WERI-Rb-1 (cell line): ENCODE data around the gene SDR42E2.
"Not testable (repeated sequence)": the region's sequence is repeated elsewhere in the genome, so short reads cannot be mapped to it uniquely, and the experiment has no call there.

ENCODE experiments used
- DNase-seq: peaks from one replicate; pipeline ENCODE4 v3.0.0-alpha.2; 2020
- H3K27ac ChIP-seq: fragments of 250-450 bp; sonication (Bioruptor Pico); 2 replicates; pipeline ENCODE4 v1.5.1; 2020; ENCODE audit warnings: mild to moderate bottlenecking, moderate library complexity
- H3K27me3 ChIP-seq: fragments of 250-450 bp; sonication (Bioruptor Pico); 2 replicates; pipeline ENCODE4 v1.5.1; 2021; ENCODE audit warnings: mild to moderate bottlenecking, low read depth, moderate library complexity; ENCODE audit not compliant: insufficient read depth, severe bottlenecking
- H3K36me3 ChIP-seq: fragments of 250-450 bp; sonication (Bioruptor Pico); 2 replicates; pipeline ENCODE4 v1.5.1; 2020; ENCODE audit warnings: mild to moderate bottlenecking, moderate library complexity
- H3K4me3 ChIP-seq: 2 replicates; pipeline ENCODE4 v1.5.1; 2011; ENCODE audit warnings: low read depth, mild to moderate bottlenecking, control low read depth, low read length
- H3K9me3 ChIP-seq: fragments of 250-450 bp; sonication (Bioruptor Pico); 2 replicates; pipeline ENCODE4 v1.5.1; 2021; ENCODE audit warnings: mild to moderate bottlenecking, moderate library complexity; ENCODE audit not compliant: severe bottlenecking
- CTCF ChIP-seq: IDR thresholded peaks from 2 replicates; pipeline ENCODE4 v1.5.1; 2011; ENCODE audit warnings: low read depth, mild to moderate bottlenecking, control low read depth, inconsistent platforms, low read length

Gene SDR42E2

GRCh38 chr16:22194707-22195444, 32.6 kb downstream of the SDR42E2 start:
- H3K27me3 ChIP-seq = no peaks in the 10 kb centered on the region
- DNase-seq = no peak
- no peaks in the 10 kb centered on the region; the same call in 1 of the 2 replicates for H3K36me3 ChIP-seq
- no peak overlapping the region for H3K4me3 ChIP-seq
- no peak overlapping the region for H3K27ac ChIP-seq
- no peaks in the 10 kb centered on the region for H3K9me3 ChIP-seq
- TF ChIP-seq CTCF = no peak

DNA sequence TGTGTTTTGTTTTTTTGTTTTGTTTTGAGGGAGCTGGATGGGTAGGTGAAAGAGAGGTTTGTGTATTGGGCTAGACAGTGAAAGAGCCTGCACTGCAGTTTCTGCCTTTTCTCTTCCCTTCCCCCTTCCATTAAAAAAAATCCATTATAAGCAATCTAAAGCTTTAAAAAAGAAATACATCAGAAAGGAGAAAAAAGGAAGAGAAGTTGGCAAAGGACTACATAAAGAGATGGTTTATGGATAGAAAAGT, 33.1 kb downstream of the SDR42E2 start:
- Histone ChIP-seq H3K27ac (no peak overlapping the region), H3K36me3 (no peaks in the 10 kb centered on the region), H3K4me3 (no peak overlapping the region), H3K27me3 (no peaks in the 10 kb centered on the region), H3K9me3 (no peaks in the 10 kb centered on the region)
- no peak for TF ChIP-seq CTCF
- no peak for DNase-seq

DNA sequence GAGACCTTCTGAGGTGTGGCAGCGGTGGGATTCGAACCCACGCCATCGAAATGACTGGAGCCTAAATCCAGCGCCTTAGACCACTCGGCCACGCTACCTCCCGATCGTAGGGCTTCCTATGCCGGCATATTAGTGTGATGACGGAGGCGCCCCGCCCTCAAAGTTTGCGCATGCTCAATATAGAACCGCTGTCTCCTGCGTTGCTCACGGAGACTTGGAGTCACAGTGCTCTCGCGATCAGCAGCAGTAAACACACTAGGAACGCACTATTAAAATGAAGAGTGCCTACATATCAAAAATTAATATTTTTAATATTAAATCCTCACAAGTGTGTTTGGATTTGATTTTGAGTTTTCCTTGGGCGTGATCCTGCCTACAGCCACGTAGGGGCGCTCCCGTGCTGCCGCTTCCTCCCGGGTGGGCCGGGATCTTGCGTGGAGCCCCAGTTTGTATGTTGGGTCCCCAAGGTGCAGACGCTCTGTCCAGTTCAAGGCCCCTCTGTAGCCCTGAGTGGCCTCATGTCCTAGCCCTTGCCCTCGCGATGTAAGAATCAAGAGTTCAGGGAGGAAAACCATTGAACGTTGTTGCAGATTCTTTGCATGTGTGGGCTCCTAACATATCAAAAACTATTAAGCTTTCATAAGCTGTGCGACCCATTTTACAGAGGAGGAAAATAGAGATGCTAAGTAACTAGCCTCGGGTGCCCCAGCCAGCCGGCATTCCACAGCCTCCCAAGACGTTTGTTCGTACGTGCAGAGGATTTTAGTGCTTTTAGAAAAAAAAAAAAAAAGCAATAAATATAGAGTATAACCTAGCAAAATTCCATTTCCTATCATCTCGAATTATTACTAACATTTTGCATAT, 33.6 kb downstream of the SDR42E2 start:
- Histone ChIP-seq H3K36me3 (no peaks in the 10 kb centered on the region), H3K27me3 (no peaks in the 10 kb centered on the region), H3K4me3 (peak overlapping the region; percentile 60), H3K27ac (peak overlapping the region; percentile 69), H3K9me3 (no peaks in the 10 kb centered on the region)
- peak; percentile 81 for TF ChIP-seq CTCF
- DNase-seq = peak; percentile 84

DNA sequence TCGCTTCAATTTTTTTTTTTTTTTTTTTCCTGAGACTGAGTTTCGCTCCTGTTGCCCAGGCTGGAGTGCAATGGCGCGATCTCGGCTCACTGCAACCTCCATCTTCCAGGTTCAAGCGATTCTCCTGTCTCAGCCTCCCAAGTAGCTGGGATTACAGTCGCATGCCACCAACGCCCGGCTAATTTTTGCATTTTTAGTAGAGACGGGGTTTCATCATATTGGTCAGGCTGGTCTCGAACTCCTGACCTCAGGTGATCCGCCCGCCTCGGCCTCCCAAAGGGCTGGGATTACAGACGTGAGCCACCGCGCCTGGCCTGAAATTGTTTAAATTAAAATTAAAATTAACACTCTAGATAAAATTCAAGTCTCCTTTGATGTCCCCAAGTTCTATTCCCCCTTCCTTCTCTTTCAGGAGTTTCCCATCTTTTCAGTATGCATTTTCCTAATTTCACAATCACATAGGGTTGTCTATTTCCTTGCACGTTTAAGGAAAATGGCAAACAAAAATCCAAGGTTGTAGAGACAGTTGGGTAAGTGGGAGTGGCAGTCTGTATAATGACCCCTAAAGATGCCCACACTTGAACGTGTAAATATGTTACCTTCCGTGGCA, 34.4 kb downstream of the SDR42E2 start:
- H3K36me3 ChIP-seq, H3K4me3 ChIP-seq, H3K9me3 ChIP-seq, DNase-seq, H3K27ac ChIP-seq, H3K27me3 ChIP-seq: not testable (repeated sequence)

DNA sequence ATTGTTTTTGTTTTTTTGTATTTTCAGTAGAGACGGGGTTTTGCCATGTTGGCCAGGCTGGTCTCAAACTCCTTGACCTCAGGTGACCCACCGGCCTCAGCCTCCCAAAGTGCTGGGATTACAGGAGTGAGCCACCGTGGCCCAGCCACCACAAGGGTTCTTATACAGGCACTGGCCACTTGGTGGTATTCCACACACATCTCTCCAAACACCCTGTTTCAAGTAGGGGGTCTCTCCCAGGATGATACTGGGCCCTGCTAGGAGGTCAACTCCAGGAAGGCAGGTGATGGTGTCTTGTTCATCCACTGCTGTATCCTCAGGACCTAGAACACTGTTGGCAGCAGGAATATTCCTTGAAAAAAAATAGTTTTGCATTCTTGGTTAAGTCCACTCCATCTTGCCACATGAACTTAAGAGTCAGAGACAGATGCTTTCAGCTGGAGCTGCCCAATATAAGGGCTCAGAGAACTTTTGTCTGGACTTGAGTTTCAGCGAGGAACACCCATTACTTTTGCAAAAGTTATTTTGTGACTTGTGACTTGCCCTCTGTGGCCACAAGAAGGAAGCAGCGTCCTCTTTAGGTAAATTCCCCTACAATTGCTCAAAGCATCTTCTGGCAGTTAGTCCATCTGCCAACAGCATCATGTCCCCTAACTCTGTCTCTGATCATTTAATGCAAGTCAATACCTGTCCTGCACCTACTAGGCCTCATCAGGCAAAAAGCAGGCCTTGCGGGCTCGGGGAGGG, 36.4 kb downstream of the SDR42E2 start:
- peak overlapping the region; percentile 23 for H3K27ac ChIP-seq
- peak; percentile 28 for DNase-seq

More for the DNA sequence above, 36.4 kb downstream of the SDR42E2 start:
- Histone ChIP-seq H3K4me3 (no peak overlapping the region), H3K27me3 (no peaks in the 10 kb centered on the region), H3K36me3 (no peaks in the 10 kb centered on the region), H3K9me3 (no peaks in the 10 kb centered on the region)
- peak; percentile 38; the same call in 1 of the 2 replicates for TF ChIP-seq CTCF
